ENCODE results near the gene LSAMP.

DNA sequence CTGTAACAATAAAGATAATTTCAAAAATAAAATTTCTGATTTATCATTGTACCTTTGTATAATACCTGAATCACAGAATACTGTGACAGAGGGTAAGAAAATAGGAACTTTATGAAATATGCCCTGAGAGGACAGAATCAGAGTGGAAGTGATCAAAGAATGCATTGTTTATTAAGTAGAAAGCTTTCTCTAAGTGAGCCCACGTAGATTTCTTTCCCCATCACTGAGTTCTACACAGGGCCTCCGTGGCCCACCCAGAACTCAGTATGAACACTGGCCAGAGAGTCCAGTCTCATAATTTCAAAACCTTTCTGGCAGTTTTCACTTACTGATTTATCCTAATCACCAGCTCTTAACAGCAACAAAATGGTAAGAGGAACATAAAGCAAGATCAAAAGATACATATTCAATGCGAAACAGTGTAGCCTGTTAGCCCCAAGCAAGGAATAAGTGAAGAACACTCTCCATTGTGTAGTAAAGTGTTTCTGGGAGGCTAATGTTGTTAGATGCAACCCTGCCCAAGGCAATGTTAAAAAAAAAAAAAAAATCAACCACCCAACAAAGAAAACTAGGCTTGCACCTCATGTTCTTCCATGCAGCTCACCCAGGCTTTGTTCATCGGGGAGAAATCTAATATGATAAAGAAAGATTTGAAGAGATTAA lies 341.3 kb downstream of the LSAMP start:
- TF ChIP-seq, protein P1, sequence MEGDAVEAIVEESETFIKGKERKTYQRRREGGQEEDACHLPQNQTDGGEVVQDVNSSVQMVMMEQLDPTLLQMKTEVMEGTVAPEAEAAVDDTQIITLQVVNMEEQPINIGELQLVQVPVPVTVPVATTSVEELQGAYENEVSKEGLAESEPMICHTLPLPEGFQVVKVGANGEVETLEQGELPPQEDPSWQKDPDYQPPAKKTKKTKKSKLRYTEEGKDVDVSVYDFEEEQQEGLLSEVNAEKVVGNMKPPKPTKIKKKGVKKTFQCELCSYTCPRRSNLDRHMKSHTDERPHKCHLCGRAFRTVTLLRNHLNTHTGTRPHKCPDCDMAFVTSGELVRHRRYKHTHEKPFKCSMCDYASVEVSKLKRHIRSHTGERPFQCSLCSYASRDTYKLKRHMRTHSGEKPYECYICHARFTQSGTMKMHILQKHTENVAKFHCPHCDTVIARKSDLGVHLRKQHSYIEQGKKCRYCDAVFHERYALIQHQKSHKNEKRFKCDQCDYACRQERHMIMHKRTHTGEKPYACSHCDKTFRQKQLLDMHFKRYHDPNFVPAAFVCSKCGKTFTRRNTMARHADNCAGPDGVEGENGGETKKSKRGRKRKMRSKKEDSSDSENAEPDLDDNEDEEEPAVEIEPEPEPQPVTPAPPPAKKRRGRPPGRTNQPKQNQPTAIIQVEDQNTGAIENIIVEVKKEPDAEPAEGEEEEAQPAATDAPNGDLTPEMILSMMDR (CRISPR knock-in tag; IDR thresholded peaks at IDR 0.05), result no peak
- no peak for TF ChIP-seq NFIC (IDR thresholded peaks at IDR 0.05; ENCODE audit: low read length)
- TF ChIP-seq, protein P2, sequence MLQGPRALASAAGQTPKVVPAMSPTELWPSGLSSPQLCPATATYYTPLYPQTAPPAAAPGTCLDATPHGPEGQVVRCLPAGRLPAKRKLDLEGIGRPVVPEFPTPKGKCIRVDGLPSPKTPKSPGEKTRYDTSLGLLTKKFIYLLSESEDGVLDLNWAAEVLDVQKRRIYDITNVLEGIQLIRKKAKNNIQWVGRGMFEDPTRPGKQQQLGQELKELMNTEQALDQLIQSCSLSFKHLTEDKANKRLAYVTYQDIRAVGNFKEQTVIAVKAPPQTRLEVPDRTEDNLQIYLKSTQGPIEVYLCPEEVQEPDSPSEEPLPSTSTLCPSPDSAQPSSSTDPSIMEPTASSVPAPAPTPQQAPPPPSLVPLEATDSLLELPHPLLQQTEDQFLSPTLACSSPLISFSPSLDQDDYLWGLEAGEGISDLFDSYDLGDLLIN (CRISPR knock-in tag; IDR thresholded peaks at IDR 0.05; ENCODE audit: borderline replicate concordance), result no peak
- no peak for TF ChIP-seq TGIF2 (CRISPR knock-in tag; IDR thresholded peaks at IDR 0.05)
- TF ChIP-seq ZZZ3 (CRISPR knock-in tag; IDR thresholded peaks at IDR 0.05; ENCODE audit: borderline replicate concordance), result no peak
- TF ChIP-seq GABPA (IDR thresholded peaks at IDR 0.05; ENCODE audit: low read depth, low read length), result no peak
- no peak for TF ChIP-seq GABPA (CRISPR knock-in tag; IDR thresholded peaks at IDR 0.05; ENCODE audit: low read depth)
- no peak for TF ChIP-seq PHF8 (CRISPR knock-in tag; IDR thresholded peaks at IDR 0.05)
- TF ChIP-seq PHF21A (CRISPR knock-in tag; IDR thresholded peaks at IDR 0.05), result no peak
- TF ChIP-seq FOXA1 (IDR thresholded peaks at IDR 0.05), result no peak
- TF ChIP-seq FOXA1 (CRISPR knock-in tag; IDR thresholded peaks at IDR 0.05), result no peak
- TF ChIP-seq RAD21 (CRISPR knock-in tag; IDR thresholded peaks at IDR 0.05), result no peak
- no peak for TF ChIP-seq BRCA1 (CRISPR knock-in tag; IDR thresholded peaks at IDR 0.05)
- no peak for TF ChIP-seq ZNF746 (CRISPR knock-in tag; IDR thresholded peaks at IDR 0.05)
- TF ChIP-seq, protein P3, sequence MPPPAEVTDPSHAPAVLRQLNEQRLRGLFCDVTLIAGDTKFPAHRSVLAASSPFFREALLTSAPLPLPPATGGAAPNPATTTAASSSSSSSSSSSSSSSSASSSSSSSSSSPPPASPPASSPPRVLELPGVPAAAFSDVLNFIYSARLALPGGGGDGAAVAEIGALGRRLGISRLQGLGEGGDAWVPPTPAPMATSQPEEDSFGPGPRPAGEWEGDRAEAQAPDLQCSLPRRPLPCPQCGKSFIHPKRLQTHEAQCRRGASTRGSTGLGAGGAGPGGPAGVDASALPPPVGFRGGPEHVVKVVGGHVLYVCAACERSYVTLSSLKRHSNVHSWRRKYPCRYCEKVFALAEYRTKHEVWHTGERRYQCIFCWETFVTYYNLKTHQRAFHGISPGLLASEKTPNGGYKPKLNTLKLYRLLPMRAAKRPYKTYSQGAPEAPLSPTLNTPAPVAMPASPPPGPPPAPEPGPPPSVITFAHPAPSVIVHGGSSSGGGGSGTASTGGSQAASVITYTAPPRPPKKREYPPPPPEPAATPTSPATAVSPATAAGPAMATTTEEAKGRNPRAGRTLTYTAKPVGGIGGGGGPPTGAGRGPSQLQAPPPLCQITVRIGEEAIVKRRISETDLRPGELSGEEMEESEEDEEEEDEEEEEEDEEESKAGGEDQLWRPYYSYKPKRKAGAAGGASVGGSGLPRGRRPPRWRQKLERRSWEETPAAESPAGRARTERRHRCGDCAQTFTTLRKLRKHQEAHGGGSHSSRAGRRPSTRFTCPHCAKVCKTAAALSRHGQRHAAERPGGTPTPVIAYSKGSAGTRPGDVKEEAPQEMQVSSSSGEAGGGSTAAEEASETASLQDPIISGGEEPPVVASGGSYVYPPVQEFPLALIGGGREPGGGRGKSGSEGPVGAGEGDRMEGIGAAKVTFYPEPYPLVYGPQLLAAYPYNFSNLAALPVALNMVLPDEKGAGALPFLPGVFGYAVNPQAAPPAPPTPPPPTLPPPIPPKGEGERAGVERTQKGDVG (CRISPR knock-in tag; IDR thresholded peaks at IDR 0.05; ENCODE audit: borderline replicate concordance), result no peak
- no peak for TF ChIP-seq ZNF282 (IDR thresholded peaks at IDR 0.05; ENCODE audit: partially characterized antibody)

Measured in HepG2 (cell line).